ENCODE measurements around the gene PRIMA1.

PRIMA1 gene

GRCh38 chr14:93778453-93778852 lies 9.8 kb downstream of the PRIMA1 start:
- no peaks in the 10 kb centered on the region for H3K36me3 ChIP-seq (ENCODE audit: control insufficient read depth, low read depth, low read length)
- no peaks in the 10 kb centered on the region for H3K9me3 ChIP-seq (ENCODE audit: control insufficient read depth, low read depth, low read length)
- no peaks in the 10 kb centered on the region for H3K4me1 ChIP-seq (ENCODE audit: control insufficient read depth, low read depth, low read length)
- no peak overlapping the region for H3K9ac ChIP-seq (ENCODE audit: low read length)
- H3K27ac ChIP-seq (ENCODE audit: low read length), result no peak overlapping the region
- no peak overlapping the region for H3K4me3 ChIP-seq (ENCODE audit: low read length)
- H3K27me3 ChIP-seq (ENCODE audit: control insufficient read depth, insufficient read depth, low read length), result no peaks in the 10 kb centered on the region

- Histone ChIP-seq H3K27me3 (ENCODE audit: control insufficient read depth, insufficient read depth, low read length) (no peaks in the 10 kb centered on the region), H3K4me3 (ENCODE audit: low read length) (no peak overlapping the region)
These were observed 12.5 kb downstream of the PRIMA1 start for GRCh38 chr14:93775744-93776143.

GRCh38 chr14:93775158-93775557 lies 13.1 kb downstream of the PRIMA1 start:
- Histone ChIP-seq H3K4me3 (ENCODE audit: low read length) (no peak overlapping the region), H3K4me1 (ENCODE audit: control insufficient read depth, low read depth, low read length) (no peaks in the 10 kb centered on the region), H3K9me3 (ENCODE audit: control insufficient read depth, low read depth, low read length) (no peaks in the 10 kb centered on the region), H3K9ac (ENCODE audit: low read length) (no peak overlapping the region), H3K36me3 (ENCODE audit: control insufficient read depth, low read depth, low read length) (no peaks in the 10 kb centered on the region), H3K27ac (ENCODE audit: low read length) (no peak overlapping the region), H3K27me3 (ENCODE audit: control insufficient read depth, insufficient read depth, low read length) (no peaks in the 10 kb centered on the region)

More at GRCh38 chr14:93775744-93776143, 12.5 kb downstream of the PRIMA1 start:
- Histone ChIP-seq H3K9me3 (ENCODE audit: control insufficient read depth, low read depth, low read length) (no peaks in the 10 kb centered on the region), H3K9ac (ENCODE audit: low read length) (no peak overlapping the region), H3K36me3 (ENCODE audit: control insufficient read depth, low read depth, low read length) (no peaks in the 10 kb centered on the region), H3K4me1 (ENCODE audit: control insufficient read depth, low read depth, low read length) (no peaks in the 10 kb centered on the region), H3K27ac (ENCODE audit: low read length) (no peak overlapping the region)

GRCh38 chr14:93772263-93772662 lies 16.0 kb downstream of the PRIMA1 start:
- Histone ChIP-seq H3K27me3 (ENCODE audit: control insufficient read depth, insufficient read depth, low read length) (no peaks in the 10 kb centered on the region), H3K9me3 (ENCODE audit: control insufficient read depth, low read depth, low read length) (no peaks in the 10 kb centered on the region), H3K4me3 (ENCODE audit: low read length) (no peak overlapping the region), H3K36me3 (ENCODE audit: control insufficient read depth, low read depth, low read length) (no peaks in the 10 kb centered on the region), H3K27ac (ENCODE audit: low read length) (no peak overlapping the region), H3K4me1 (ENCODE audit: control insufficient read depth, low read depth, low read length) (no peaks in the 10 kb centered on the region), H3K9ac (ENCODE audit: low read length) (no peak overlapping the region)

- H3K36me3 ChIP-seq (ENCODE audit: control insufficient read depth, low read depth, low read length), result no peaks in the 10 kb centered on the region
- no peak overlapping the region for H3K27ac ChIP-seq (ENCODE audit: low read length)
- no peak overlapping the region for H3K4me3 ChIP-seq (ENCODE audit: low read length)
- H3K4me1 ChIP-seq (ENCODE audit: control insufficient read depth, low read depth, low read length), result peaks cover 5% of the 10 kb centered on the region
- H3K9ac ChIP-seq (ENCODE audit: low read length), result no peak overlapping the region
- H3K9me3 ChIP-seq (ENCODE audit: control insufficient read depth, low read depth, low read length), result no peaks in the 10 kb centered on the region
- H3K27me3 ChIP-seq (ENCODE audit: control insufficient read depth, insufficient read depth, low read length), result no peaks in the 10 kb centered on the region
These were observed 22.3 kb downstream of the PRIMA1 start for GRCh38 chr14:93765970-93766369.

GRCh38 chr14:93765155-93765554 lies 23.1 kb downstream of the PRIMA1 start:
- Histone ChIP-seq H3K27ac (ENCODE audit: low read length) (no peak overlapping the region), H3K27me3 (ENCODE audit: control insufficient read depth, insufficient read depth, low read length) (no peaks in the 10 kb centered on the region), H3K4me3 (ENCODE audit: low read length) (no peak overlapping the region), H3K9ac (ENCODE audit: low read length) (no peak overlapping the region), H3K4me1 (ENCODE audit: control insufficient read depth, low read depth, low read length) (peaks cover 5% of the 10 kb centered on the region), H3K36me3 (ENCODE audit: control insufficient read depth, low read depth, low read length) (no peaks in the 10 kb centered on the region), H3K9me3 (ENCODE audit: control insufficient read depth, low read depth, low read length) (no peaks in the 10 kb centered on the region)

- no peaks in the 10 kb centered on the region for H3K27me3 ChIP-seq (ENCODE audit: control insufficient read depth, insufficient read depth, low read length)
- no peak overlapping the region for H3K9ac ChIP-seq (ENCODE audit: low read length)
- H3K9me3 ChIP-seq (ENCODE audit: control insufficient read depth, low read depth, low read length), result no peaks in the 10 kb centered on the region
- H3K4me1 ChIP-seq (ENCODE audit: control insufficient read depth, low read depth, low read length), result peaks cover 5% of the 10 kb centered on the region
- no peak overlapping the region for H3K4me3 ChIP-seq (ENCODE audit: low read length)
- no peak overlapping the region for H3K27ac ChIP-seq (ENCODE audit: low read length)
- H3K36me3 ChIP-seq (ENCODE audit: control insufficient read depth, low read depth, low read length), result no peaks in the 10 kb centered on the region
These were observed 24.1 kb downstream of the PRIMA1 start for GRCh38 chr14:93764211-93764659.

- Histone ChIP-seq H3K4me3 (ENCODE audit: low read length) (no peak overlapping the region), H3K27me3 (ENCODE audit: control insufficient read depth, insufficient read depth, low read length) (no peaks in the 10 kb centered on the region), H3K9me3 (ENCODE audit: control insufficient read depth, low read depth, low read length) (no peaks in the 10 kb centered on the region), H3K36me3 (ENCODE audit: control insufficient read depth, low read depth, low read length) (no peaks in the 10 kb centered on the region), H3K4me1 (ENCODE audit: control insufficient read depth, low read depth, low read length) (peaks cover 5% of the 10 kb centered on the region), H3K27ac (ENCODE audit: low read length) (no peak overlapping the region), H3K9ac (ENCODE audit: low read length) (no peak overlapping the region)
These were observed 28.5 kb downstream of the PRIMA1 start for GRCh38 chr14:93759719-93760307.

- H3K36me3 ChIP-seq (ENCODE audit: control insufficient read depth, low read depth, low read length), result no peaks in the 10 kb centered on the region
- H3K27ac ChIP-seq (ENCODE audit: low read length), result no peak overlapping the region
- H3K27me3 ChIP-seq (ENCODE audit: control insufficient read depth, insufficient read depth, low read length), result no peaks in the 10 kb centered on the region
These were observed 31.1 kb downstream of the PRIMA1 start for GRCh38 chr14:93757206-93757605.

GRCh38 chr14:93753647-93754046 lies 34.6 kb downstream of the PRIMA1 start:
- Histone ChIP-seq H3K36me3 (ENCODE audit: control insufficient read depth, low read depth, low read length) (no peaks in the 10 kb centered on the region), H3K4me1 (ENCODE audit: control insufficient read depth, low read depth, low read length) (no peaks in the 10 kb centered on the region), H3K9ac (ENCODE audit: low read length) (no peak overlapping the region), H3K4me3 (ENCODE audit: low read length) (no peak overlapping the region), H3K9me3 (ENCODE audit: control insufficient read depth, low read depth, low read length) (no peaks in the 10 kb centered on the region), H3K27ac (ENCODE audit: low read length) (no peak overlapping the region), H3K27me3 (ENCODE audit: control insufficient read depth, insufficient read depth, low read length) (no peaks in the 10 kb centered on the region)

More at GRCh38 chr14:93757206-93757605, 31.1 kb downstream of the PRIMA1 start:
- Histone ChIP-seq H3K9ac (ENCODE audit: low read length) (no peak overlapping the region), H3K9me3 (ENCODE audit: control insufficient read depth, low read depth, low read length) (no peaks in the 10 kb centered on the region), H3K4me3 (ENCODE audit: low read length) (no peak overlapping the region), H3K4me1 (ENCODE audit: control insufficient read depth, low read depth, low read length) (no peaks in the 10 kb centered on the region)

GRCh38 chr14:93752980-93753561 lies 35.2 kb downstream of the PRIMA1 start:
- H3K4me3 ChIP-seq (ENCODE audit: low read length), result no peak overlapping the region
- no peak overlapping the region for H3K27ac ChIP-seq (ENCODE audit: low read length)
- no peaks in the 10 kb centered on the region for H3K36me3 ChIP-seq (ENCODE audit: control insufficient read depth, low read depth, low read length)
- no peaks in the 10 kb centered on the region for H3K27me3 ChIP-seq (ENCODE audit: control insufficient read depth, insufficient read depth, low read length)
- H3K9ac ChIP-seq (ENCODE audit: low read length), result no peak overlapping the region
- H3K9me3 ChIP-seq (ENCODE audit: control insufficient read depth, low read depth, low read length), result no peaks in the 10 kb centered on the region
- no peaks in the 10 kb centered on the region for H3K4me1 ChIP-seq (ENCODE audit: control insufficient read depth, low read depth, low read length)
